Gastrocnemius medialis (tissue), 4 donors: Measurements from ENCODE around the gene ZNF853. TPM values are rescaled to one million over a fixed set of nuclear protein-coding genes. Genes with fewer than 3 reads are reported as not detected.
"Not testable (repeated sequence)": the region's sequence is repeated elsewhere in the genome, so short reads cannot be mapped to it uniquely, and the experiment has no call there.

ENCODE experiments used
- ATAC-seq, 2 donors: fragments of 150-250 bp; one replicate each; pipeline ENCODE4 v1.9.1; 2016
- DNase-seq, 2 donors: peaks; one replicate each; pipeline ENCODE4 v3.0.0-alpha.2; 2019
- H3K27ac ChIP-seq, 4 donors: fragments of 200-600 bp; sonication (generic); 1 replicate in 1 of 4; 2 replicates in 3 of 4; pipeline ENCODE4 v1.5.1; 2016 to 2018; ENCODE audit warnings: mild to moderate bottlenecking in 2 of 4, moderate library complexity in 1 of 4
- H3K27me3 ChIP-seq, 3 donors: fragments of 200-600 bp; sonication (generic) in 2 of 3; 1 replicate in 1 of 3; 2 replicates in 2 of 3; pipeline versions ENCODE4 v1.5.1 to v1.6.0; 2016 to 2019; ENCODE audit warnings: mild to moderate bottlenecking in 1 of 3, moderate library complexity in 1 of 3
- H3K36me3 ChIP-seq, 2 donors: fragments of 200-600 bp; sonication (generic) in 1 of 2; one replicate each; pipeline ENCODE4 v1.5.1; 2017 to 2018
- H3K4me1 ChIP-seq, 2 donors: fragments of 200-600 bp; sonication (generic) in 1 of 2; one replicate each; pipeline ENCODE4 v1.5.1; 2016 to 2017; ENCODE audit warnings: mild to moderate bottlenecking in 2 of 2
- H3K4me3 ChIP-seq, 4 donors: fragments of 200-600 bp; sonication (generic) in 3 of 4; 1 replicate in 1 of 4; 2 replicates in 3 of 4; pipeline ENCODE4 v1.5.1; 2016 to 2019; ENCODE audit warnings: mild to moderate bottlenecking in 2 of 4
- H3K9me3 ChIP-seq, 3 donors: fragments of 200-600 bp; sonication (generic) in 2 of 3; 1 replicate in 1 of 3; 2 replicates in 2 of 3; pipeline ENCODE4 v1.5.1; 2016 to 2019
- CTCF ChIP-seq, 5 experiments: fragments of 450-650 bp in 3 of 5; fragments of 200-600 bp in 2 of 5; sonication (generic) in 2 of 5; IDR thresholded peaks in 4 of 5; conservative IDR thresholded peaks in 1 of 5; 1 replicate in 4 of 5; 2 replicates in 1 of 5; pipeline ENCODE4 v1.5.1; 2016 to 2019; ENCODE audit warnings: antibody characterized with exemption in 5 of 5, mild to moderate bottlenecking in 3 of 5, moderate library complexity in 3 of 5
- POLR2A ChIP-seq, 2 donors: fragments of 450-650 bp; IDR thresholded peaks; one replicate each; pipeline ENCODE4 v1.6.1; 2017; ENCODE audit warnings: antibody characterized with exemption in 2 of 2, mild to moderate bottlenecking in 2 of 2, moderate library complexity in 2 of 2
- in situ Hi-C, 4 donors: fragments of 200-750 bp; cut with MboI; loops; one replicate each; pipeline versions ENCODE4 v1.15.0 to v1.8.0; 2017; ENCODE audit warnings: low sequenced_read_pairs in 4 of 4
- intact Hi-C: fragments of 100-400 bp; cut with DNase I; formaldehyde crosslinking; loops from one replicate; pipeline ENCODE4 v1.15.1; 2023; ENCODE audit warnings: low total_unique reads
- total RNA-seq, 4 donors: library from RNA; depleted of rRNA; stranded (reverse); fragments of >200 nt; gene quantifications; one replicate each; pipeline versions ENCODE4 v1.1.0 to v1.2.3, GENCODE V29; 2016

Gene ZNF853
- total RNA-seq, 4 donors from 2014 or later: 9.5 to 21.6 (median 13.0) TPM

GRCh38 chr7:6630007-6630849 lies 14.8 kb downstream of the ZNF853 start:
- no peak for ATAC-seq
- Histone ChIP-seq H3K9me3 (no peaks in the 10 kb centered on the region), H3K4me3 (no peak overlapping the region), H3K27ac (no peak overlapping the region), H3K4me1 (no peaks in the 10 kb centered on the region), H3K27me3 (no peaks in the 10 kb centered on the region), H3K36me3 (no peaks in the 10 kb centered on the region)
- TF ChIP-seq POLR2A (IDR thresholded peaks at IDR 0.05): no peak
- in situ Hi-C loops: no loop called here
- DNase-seq: no peak
- intact Hi-C loops: no loop called here

GRCh38 chr7:6631605-6632004 lies 16.2 kb downstream of the ZNF853 start:
- in situ Hi-C loops (no loop called here), intact Hi-C loops (no loop called here)
- H3K27ac ChIP-seq: no peak overlapping the region
- ATAC-seq (no peak), DNase-seq (no peak)
- peaks cover 3 to 5% of the 10 kb centered on the region in 2 donors for H3K4me1 ChIP-seq
- H3K9me3 ChIP-seq: no peaks in the 10 kb centered on the region
- no peaks in the 10 kb centered on the region for H3K36me3 ChIP-seq
- no peak for TF ChIP-seq POLR2A (IDR thresholded peaks at IDR 0.05)
- no peak for TF ChIP-seq CTCF (IDR thresholded peaks at IDR 0.05 in 4 of 5, conservative IDR thresholded peaks at IDR 0.05 in 1 of 5)
- no peaks in the 10 kb centered on the region for H3K27me3 ChIP-seq
- no peak overlapping the region for H3K4me3 ChIP-seq

- no peak overlapping the region for H3K27ac ChIP-seq
- intact Hi-C loops (no loop called here), in situ Hi-C loops (no loop called here)
- DNase-seq (no peak), ATAC-seq (no peak)
- H3K36me3 ChIP-seq: no peaks in the 10 kb centered on the region
- no peaks in the 10 kb centered on the region for H3K9me3 ChIP-seq
- no peak for TF ChIP-seq CTCF (IDR thresholded peaks at IDR 0.05 in 4 of 5, conservative IDR thresholded peaks at IDR 0.05 in 1 of 5)
- no peak for TF ChIP-seq POLR2A (IDR thresholded peaks at IDR 0.05)
- no peak overlapping the region for H3K4me3 ChIP-seq
- no peaks in the 10 kb centered on the region for H3K27me3 ChIP-seq
- H3K4me1 ChIP-seq: peaks cover 8 to 19% of the 10 kb centered on the region in 2 donors
These were observed 18.6 kb downstream of the ZNF853 start for GRCh38 chr7:6634021-6634420.

- ATAC-seq, H3K4me3 ChIP-seq, H3K36me3 ChIP-seq, H3K27me3 ChIP-seq, DNase-seq, H3K27ac ChIP-seq, in situ Hi-C loops, H3K9me3 ChIP-seq: not testable (repeated sequence)
- H3K4me1 ChIP-seq: peaks cover 8 to 20% of the 10 kb centered on the region in 2 donors
- intact Hi-C loops: loop anchor here (5.0 kb wide), 1 partner anchor 48 kb away; no protein-coding TSS in a partner anchor
These were observed 19.6 kb downstream of the ZNF853 start for GRCh38 chr7:6634971-6635370.

GRCh38 chr7:6636741-6637543 lies 21.5 kb downstream of the ZNF853 start, which contains the start of gene ZNF316:
ZNF316 (plus strand) TSS chr7:6637318; CDS start chr7:6642410, 5,092 bp downstream.
- H3K27me3 ChIP-seq: no peaks in the 10 kb centered on the region
- H3K4me1 ChIP-seq: peaks cover 8 to 20% of the 10 kb centered on the region in 2 donors
- peaks cover 0 to 11% of the 10 kb centered on the region in 2 donors for H3K36me3 ChIP-seq
- ATAC-seq: peak; percentile 88
- no peaks in the 10 kb centered on the region for H3K9me3 ChIP-seq
- intact Hi-C loops: loop anchor here (2.0 to 5.0 kb wide), 2 partner anchors 50 to 70 kb away; partner anchors contain the start of gene ZNF12
- peak; percentile 27 to 43 for DNase-seq
- peak within 1 kb of the TSS; percentile 71 to 94 (median 85) for H3K4me3 ChIP-seq
- in situ Hi-C loops: no loop called here
- TF ChIP-seq POLR2A (IDR thresholded peaks at IDR 0.05): peak; percentile 59 to 70
- no peak for TF ChIP-seq CTCF (IDR thresholded peaks at IDR 0.05 in 4 of 5, conservative IDR thresholded peaks at IDR 0.05 in 1 of 5)
- H3K27ac ChIP-seq: peak within 1 kb of the TSS; percentile 78 to 88 (median 86)
